ENCODE results near the gene ANKRD40CL. TPM values are rescaled to one million over a fixed set of nuclear protein-coding genes. Genes with fewer than 3 reads are reported as not detected.

ANKRD40CL gene
- total RNA-seq, 1 donor from 2014 or later: not detected

- H3K9me3 Mint-ChIP-seq (ENCODE audit: low read depth): no peaks in the 10 kb centered on the region
- H3K36me3 Mint-ChIP-seq (ENCODE audit: insufficient read depth): no peaks in the 10 kb centered on the region
- peaks cover 16% of the 10 kb centered on the region for H3K4me1 Mint-ChIP-seq (ENCODE audit: low read depth)
- no peaks in the 10 kb centered on the region for H3K27me3 Mint-ChIP-seq
- no peak overlapping the region for H3K27ac Mint-ChIP-seq
- no peak overlapping the region for H3K4me3 Mint-ChIP-seq (ENCODE audit: low read depth)
- no peak for DNase-seq (ENCODE audit: low spot score, unreplicated experiment)
- TF ChIP-seq, protein P1, sequence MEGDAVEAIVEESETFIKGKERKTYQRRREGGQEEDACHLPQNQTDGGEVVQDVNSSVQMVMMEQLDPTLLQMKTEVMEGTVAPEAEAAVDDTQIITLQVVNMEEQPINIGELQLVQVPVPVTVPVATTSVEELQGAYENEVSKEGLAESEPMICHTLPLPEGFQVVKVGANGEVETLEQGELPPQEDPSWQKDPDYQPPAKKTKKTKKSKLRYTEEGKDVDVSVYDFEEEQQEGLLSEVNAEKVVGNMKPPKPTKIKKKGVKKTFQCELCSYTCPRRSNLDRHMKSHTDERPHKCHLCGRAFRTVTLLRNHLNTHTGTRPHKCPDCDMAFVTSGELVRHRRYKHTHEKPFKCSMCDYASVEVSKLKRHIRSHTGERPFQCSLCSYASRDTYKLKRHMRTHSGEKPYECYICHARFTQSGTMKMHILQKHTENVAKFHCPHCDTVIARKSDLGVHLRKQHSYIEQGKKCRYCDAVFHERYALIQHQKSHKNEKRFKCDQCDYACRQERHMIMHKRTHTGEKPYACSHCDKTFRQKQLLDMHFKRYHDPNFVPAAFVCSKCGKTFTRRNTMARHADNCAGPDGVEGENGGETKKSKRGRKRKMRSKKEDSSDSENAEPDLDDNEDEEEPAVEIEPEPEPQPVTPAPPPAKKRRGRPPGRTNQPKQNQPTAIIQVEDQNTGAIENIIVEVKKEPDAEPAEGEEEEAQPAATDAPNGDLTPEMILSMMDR (IDR thresholded peaks at IDR 0.05; ENCODE audit: unreplicated experiment): no peak
Observed at GRCh38 chr17:50767030-50767429, 288 bp downstream of the ANKRD40CL start.

DNA sequence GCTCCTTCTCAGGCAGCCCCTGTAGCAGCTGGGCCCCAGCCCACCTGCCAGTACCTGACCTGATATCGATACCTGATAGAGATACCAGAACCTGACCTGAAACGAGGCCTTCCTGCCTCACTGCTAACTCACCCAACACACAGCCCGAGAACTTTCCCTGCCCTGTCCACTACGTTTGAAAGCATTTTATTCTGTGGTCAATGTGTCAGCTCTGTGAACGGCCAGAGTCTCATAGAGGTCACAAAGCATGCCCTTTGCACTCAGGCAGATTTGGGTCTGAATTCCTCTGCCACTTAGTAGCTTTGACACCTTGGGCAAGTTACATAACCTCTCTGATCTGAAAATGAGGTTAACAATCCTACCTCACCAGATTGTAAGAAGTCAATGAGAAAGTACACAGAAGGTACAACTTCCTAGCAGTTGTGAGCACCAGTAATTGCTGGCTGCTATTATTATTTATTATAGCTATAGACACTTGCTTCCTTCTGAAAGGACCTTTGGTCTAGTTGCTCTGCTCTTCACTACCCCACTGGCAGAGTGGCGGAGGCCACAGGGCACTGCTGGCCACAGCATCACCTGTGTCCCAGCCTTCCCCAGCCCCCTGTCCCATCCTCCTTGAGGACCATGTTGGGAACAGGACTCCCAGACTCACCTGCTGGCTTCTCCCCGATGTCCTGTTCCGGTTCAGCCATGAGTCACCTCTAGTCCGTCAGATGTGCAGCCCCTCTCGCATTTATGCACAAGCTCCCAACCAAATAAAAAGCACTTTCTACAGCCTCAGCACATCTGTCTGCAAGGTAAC, 895 bp downstream of the ANKRD40CL start:
- no peak overlapping the region for H3K4me3 Mint-ChIP-seq (ENCODE audit: low read depth)
- peaks cover 16% of the 10 kb centered on the region for H3K4me1 Mint-ChIP-seq (ENCODE audit: low read depth)
- TF ChIP-seq, protein P1 (IDR thresholded peaks at IDR 0.05; ENCODE audit: unreplicated experiment): no peak
- H3K9me3 Mint-ChIP-seq (ENCODE audit: low read depth): no peaks in the 10 kb centered on the region
- H3K27ac Mint-ChIP-seq: no peak overlapping the region
- DNase-seq (ENCODE audit: low spot score, unreplicated experiment): no peak
- H3K36me3 Mint-ChIP-seq (ENCODE audit: insufficient read depth): no peaks in the 10 kb centered on the region
- no peaks in the 10 kb centered on the region for H3K27me3 Mint-ChIP-seq

DNA sequence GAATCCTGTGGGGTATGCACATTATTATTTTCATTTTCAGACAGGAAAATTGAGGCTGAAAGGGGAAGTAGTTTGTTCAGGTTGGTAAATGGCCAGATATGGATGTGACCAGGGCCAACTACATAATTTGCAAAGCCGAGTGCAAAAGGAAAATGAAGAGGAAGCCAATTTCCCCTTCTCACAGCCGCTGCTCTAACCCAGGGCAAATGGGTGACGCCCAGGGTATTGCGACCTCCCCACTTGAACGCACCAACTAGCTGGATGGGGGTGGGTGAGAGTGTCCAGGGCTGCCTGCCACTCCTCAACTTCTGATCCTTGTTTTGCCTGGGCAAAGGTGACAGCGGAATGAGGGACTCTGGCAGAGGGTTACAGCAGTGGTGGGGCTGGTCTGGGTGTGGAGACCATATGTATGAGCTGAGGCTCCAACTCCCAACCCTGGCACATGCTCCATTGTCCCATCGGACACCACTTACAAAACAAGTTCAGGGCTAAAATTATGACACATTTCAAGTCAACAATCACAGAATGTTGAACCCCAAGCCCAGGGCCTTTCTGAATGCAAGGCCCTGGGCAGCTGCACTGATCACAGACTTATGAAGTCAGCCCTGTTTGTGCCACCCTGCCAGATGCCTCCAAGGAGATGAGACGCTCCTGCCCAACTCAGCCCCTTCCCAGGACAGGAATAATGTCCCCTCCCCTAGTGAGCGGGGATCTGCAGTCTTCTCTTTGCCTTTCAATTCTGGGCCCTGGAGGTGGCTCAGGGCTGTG, 1.7 kb downstream of the ANKRD40CL start:
- Mint-ChIP-seq H3K4me3 (ENCODE audit: low read depth) (no peak overlapping the region), H3K27me3 (no peaks in the 10 kb centered on the region), H3K4me1 (ENCODE audit: low read depth) (peaks cover 16% of the 10 kb centered on the region), H3K27ac (no peak overlapping the region), H3K9me3 (ENCODE audit: low read depth) (no peaks in the 10 kb centered on the region), H3K36me3 (ENCODE audit: insufficient read depth) (no peaks in the 10 kb centered on the region)
- DNase-seq (ENCODE audit: low spot score, unreplicated experiment): no peak
- TF ChIP-seq, protein P1 (IDR thresholded peaks at IDR 0.05; ENCODE audit: unreplicated experiment): no peak

- Mint-ChIP-seq H3K27ac (no peak overlapping the region), H3K9me3 (ENCODE audit: low read depth) (no peaks in the 10 kb centered on the region), H3K27me3 (no peaks in the 10 kb centered on the region), H3K4me3 (ENCODE audit: low read depth) (no peak overlapping the region), H3K36me3 (ENCODE audit: insufficient read depth) (no peaks in the 10 kb centered on the region), H3K4me1 (ENCODE audit: low read depth) (peaks cover 16% of the 10 kb centered on the region)
- TF ChIP-seq, protein P1 (IDR thresholded peaks at IDR 0.05; ENCODE audit: unreplicated experiment): no peak
- DNase-seq (ENCODE audit: low spot score, unreplicated experiment): no peak
Observed at GRCh38 chr17:50764734-50765149, 2.6 kb downstream of the ANKRD40CL start.

DNA sequence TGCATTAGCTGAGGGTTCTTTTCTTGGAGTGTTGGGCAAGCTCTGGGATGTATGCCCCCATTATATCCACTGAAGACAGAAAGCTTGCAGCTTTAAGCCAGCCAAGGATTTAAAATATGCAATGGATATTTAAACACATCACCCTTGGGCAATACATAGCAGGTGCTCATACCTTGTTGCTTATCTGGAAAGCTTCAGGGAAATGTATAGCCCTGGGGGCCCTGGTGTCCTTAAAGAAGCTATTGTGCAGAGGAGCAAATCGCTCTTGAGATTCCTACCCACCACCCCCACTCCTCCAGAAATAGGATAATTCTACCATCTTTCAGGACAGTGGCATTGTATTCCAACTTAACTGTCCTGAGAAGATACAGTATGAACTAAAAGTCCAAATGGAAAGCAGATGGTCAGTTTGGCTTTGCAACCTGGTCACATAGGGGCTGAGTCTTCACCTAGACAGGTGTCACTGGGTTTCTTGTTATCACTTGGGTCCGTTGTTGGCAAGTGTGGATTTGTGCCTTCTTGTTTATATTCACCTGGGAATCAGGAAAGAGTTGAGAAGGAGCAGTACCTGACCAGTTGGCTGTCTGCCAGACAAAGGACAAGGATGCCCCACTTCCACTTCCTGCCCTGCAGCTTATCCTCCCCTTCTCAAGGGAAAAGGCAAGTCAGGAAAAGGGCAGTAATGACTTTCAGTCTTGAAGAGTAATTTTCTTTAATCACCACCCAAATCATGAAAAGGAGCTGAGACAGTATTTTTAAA, 3.4 kb downstream of the ANKRD40CL start:
- Mint-ChIP-seq H3K4me3 (ENCODE audit: low read depth) (no peak overlapping the region), H3K9me3 (ENCODE audit: low read depth) (no peaks in the 10 kb centered on the region), H3K36me3 (ENCODE audit: insufficient read depth) (no peaks in the 10 kb centered on the region), H3K27ac (no peak overlapping the region), H3K27me3 (no peaks in the 10 kb centered on the region), H3K4me1 (ENCODE audit: low read depth) (peaks cover 16% of the 10 kb centered on the region)
- no peak for DNase-seq (ENCODE audit: low spot score, unreplicated experiment)
- TF ChIP-seq, protein P1 (IDR thresholded peaks at IDR 0.05; ENCODE audit: unreplicated experiment): no peak
